Thymus (tissue), 11 donors: ENCODE results near the gene RTN4. TPM values are rescaled to one million over a fixed set of nuclear protein-coding genes. Genes with fewer than 3 reads are reported as not detected.

ENCODE experiments used
- DNase-seq, 9 donors: peaks; one replicate each; pipeline ENCODE4 v3.0.0-alpha.2; 2013; ENCODE audit warnings: low spot score in 9 of 9, low read depth in 6 of 9, missing footprints in 1 of 9
- H3K27ac ChIP-seq, 2 donors: one replicate each; pipeline ENCODE4 v1.5.1; 2013; ENCODE audit warnings: control low read depth in 1 of 2, low read depth in 1 of 2, low read length in 1 of 2, mild to moderate bottlenecking in 1 of 2, moderate library complexity in 1 of 2
- H3K27me3 ChIP-seq, 2 donors: one replicate each; pipeline ENCODE4 v1.5.1; 2013; ENCODE audit warnings: low read length in 1 of 2; ENCODE audit not compliant: control insufficient read depth in 2 of 2, insufficient read depth in 1 of 2
- H3K36me3 ChIP-seq, 2 donors: one replicate each; pipeline ENCODE4 v1.5.1; 2013; ENCODE audit warnings: low read length in 1 of 2, mild to moderate bottlenecking in 1 of 2, moderate library complexity in 1 of 2; ENCODE audit not compliant: control insufficient read depth in 2 of 2, insufficient read depth in 2 of 2
- H3K4me1 ChIP-seq, 2 donors: one replicate each; pipeline ENCODE4 v1.5.1; 2013; ENCODE audit warnings: low read length in 2 of 2; ENCODE audit not compliant: control insufficient read depth in 2 of 2, insufficient read depth in 2 of 2
- H3K4me3 ChIP-seq, 2 donors: one replicate each; pipeline ENCODE4 v1.5.1; 2013; ENCODE audit warnings: low read length in 2 of 2, control low read depth in 1 of 2, mild to moderate bottlenecking in 1 of 2
- H3K9me3 ChIP-seq, 2 donors: one replicate each; pipeline ENCODE4 v1.5.1; 2013; ENCODE audit warnings: low read length in 1 of 2, mild to moderate bottlenecking in 1 of 2; ENCODE audit not compliant: control insufficient read depth in 2 of 2, insufficient read depth in 1 of 2
- WGBS: extraction: QIAGEN DNeasy Blood & Tissue Kit; methylation state at CpG from one replicate; pipeline ENCODE4 v1.1.7; 2013; 5-methylcytosine and 5-hydroxymethylcytosine counted together
- polyA plus RNA-seq: library from polyadenylated mRNA; stranded (reverse); fragments of 200-250 nt; gene quantifications from one replicate; pipeline ENCODE4 v1.2.3, GENCODE V29; 2013
- total RNA-seq: library from RNA; stranded (reverse); fragments of 120-200 nt; gene quantifications from one replicate; pipeline ENCODE4 v1.2.4, GENCODE V29; 2013
- donor health status: healthy.

RTN4 gene
- total and polyA plus RNA-seq, 2 donors = 42.9 to 183 TPM

DNA sequence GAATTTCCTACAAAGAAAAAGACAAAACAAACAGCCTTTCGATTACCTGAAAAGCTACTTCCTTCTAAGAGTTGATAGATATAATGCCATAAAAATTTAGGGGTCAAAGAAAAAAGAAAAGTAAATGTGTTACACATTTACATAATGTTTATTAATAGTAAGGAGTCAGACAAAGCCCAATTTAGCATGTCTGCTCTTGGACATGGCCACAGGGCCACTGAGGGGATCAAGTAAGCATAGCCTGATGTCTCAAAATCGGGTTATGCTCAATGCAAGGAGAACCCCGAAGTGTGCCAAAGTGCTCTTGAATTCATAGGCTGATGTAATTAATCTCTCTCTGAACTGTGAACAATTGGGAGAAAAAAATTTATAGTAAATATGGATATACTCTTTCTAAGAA is 61.6 kb downstream of the RTN4 start:
- H3K9me3 ChIP-seq = no peaks in the 10 kb centered on the region
- H3K27ac ChIP-seq = no peak overlapping the region
- no peak overlapping the region for H3K4me3 ChIP-seq
- no peaks in the 10 kb centered on the region for H3K27me3 ChIP-seq
- no peak for DNase-seq
- 95% methylated on average over 3 of the region's 3 CpGs for WGBS
- peaks cover 3 to 17% of the 10 kb centered on the region in 2 donors for H3K36me3 ChIP-seq
- no peaks in the 10 kb centered on the region for H3K4me1 ChIP-seq

GRCh38 chr2:54986264-54986663 is 64.0 kb downstream of the RTN4 start:
- WGBS = 97% methylated on average over 3 of the region's 3 CpGs
- Histone ChIP-seq H3K4me1 (no peaks in the 10 kb centered on the region), H3K4me3 (no peak overlapping the region), H3K27ac (no peak overlapping the region), H3K9me3 (no peaks in the 10 kb centered on the region), H3K36me3 (peaks cover 3 to 35% of the 10 kb centered on the region in 2 donors), H3K27me3 (no peaks in the 10 kb centered on the region)
- no peak for DNase-seq

DNA sequence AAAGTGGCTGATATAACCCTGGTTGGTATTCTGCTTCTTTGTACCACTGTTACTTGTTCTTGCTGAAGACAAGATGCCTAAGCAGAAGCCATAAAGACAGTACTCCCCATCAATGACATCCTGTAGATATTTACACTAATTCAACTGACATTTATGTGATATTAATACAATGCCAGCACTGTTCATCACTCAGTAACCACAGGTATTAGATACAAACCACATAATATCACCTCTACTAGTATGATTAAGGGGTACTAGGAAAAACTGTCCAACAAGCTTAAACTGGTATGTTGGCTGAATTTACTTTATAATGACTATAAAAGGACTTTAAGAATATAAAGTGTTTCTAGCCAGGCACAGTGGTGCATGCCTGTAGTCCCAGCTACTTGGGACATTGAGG is 65.8 kb downstream of the RTN4 start:
- no peaks in the 10 kb centered on the region for H3K27me3 ChIP-seq
- H3K9me3 ChIP-seq = no peaks in the 10 kb centered on the region
- DNase-seq = no peak
- H3K27ac ChIP-seq = no peak overlapping the region
- H3K36me3 ChIP-seq = peaks cover 3 to 43% of the 10 kb centered on the region in 2 donors
- H3K4me1 ChIP-seq = no peaks in the 10 kb centered on the region
- H3K4me3 ChIP-seq = no peak overlapping the region

DNA sequence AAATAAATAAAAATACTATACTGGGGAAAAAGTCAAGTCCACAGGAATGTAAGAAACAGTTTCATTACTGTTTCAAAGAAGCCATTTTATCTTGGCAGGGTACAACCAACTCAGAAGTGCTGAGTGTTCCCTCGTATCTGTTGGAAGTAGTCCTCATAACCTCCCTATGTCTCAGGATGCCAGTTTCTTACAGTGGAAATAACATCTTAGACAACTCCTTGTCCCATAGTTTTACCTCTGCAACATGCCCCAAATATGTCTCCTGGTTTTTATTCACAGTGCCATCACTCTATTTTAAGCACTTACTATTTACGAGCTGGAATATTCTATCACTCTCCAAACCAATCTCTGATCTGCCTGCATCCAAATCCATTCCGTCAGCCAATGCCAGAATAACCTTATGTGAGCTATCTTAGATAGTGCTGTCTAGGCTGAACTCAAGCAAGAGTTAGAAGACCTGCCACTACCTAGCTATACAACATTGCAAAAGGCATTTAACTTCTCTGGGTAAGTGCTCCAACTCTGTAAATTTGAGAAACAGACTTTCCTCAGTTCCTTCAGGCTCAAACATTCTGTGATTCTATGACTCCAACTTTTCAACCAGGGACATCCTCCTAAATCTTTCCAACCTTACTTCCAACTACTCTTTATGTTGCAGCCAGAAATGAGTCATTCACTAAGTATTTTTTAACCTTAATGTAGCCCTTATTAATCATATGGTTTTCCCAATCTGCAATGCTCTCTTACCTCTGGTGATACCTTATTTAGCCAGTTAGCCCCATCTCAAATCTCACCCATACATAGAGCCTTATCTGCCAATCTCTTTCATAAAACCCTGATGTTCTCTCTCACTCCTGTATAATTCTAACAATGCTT is 66.7 kb downstream of the RTN4 start:
- Histone ChIP-seq H3K36me3 (peaks cover 3 to 43% of the 10 kb centered on the region in 2 donors), H3K27ac (no peak overlapping the region), H3K4me1 (no peaks in the 10 kb centered on the region), H3K9me3 (no peaks in the 10 kb centered on the region), H3K27me3 (no peaks in the 10 kb centered on the region), H3K4me3 (no peak overlapping the region)
- no peak for DNase-seq
- 65% methylated on average over 3 of the region's 3 CpGs for WGBS

GRCh38 chr2:54981385-54981784 is 68.9 kb downstream of the RTN4 start:
- no peaks in the 10 kb centered on the region for H3K4me1 ChIP-seq
- WGBS = 93% methylated on average over 2 of the region's 2 CpGs
- H3K27ac ChIP-seq = no peak overlapping the region
- H3K4me3 ChIP-seq = no peak overlapping the region
- DNase-seq = no peak
- H3K9me3 ChIP-seq = no peaks in the 10 kb centered on the region
- no peaks in the 10 kb centered on the region for H3K27me3 ChIP-seq
- H3K36me3 ChIP-seq = peaks cover 3 to 39% of the 10 kb centered on the region in 2 donors

DNA sequence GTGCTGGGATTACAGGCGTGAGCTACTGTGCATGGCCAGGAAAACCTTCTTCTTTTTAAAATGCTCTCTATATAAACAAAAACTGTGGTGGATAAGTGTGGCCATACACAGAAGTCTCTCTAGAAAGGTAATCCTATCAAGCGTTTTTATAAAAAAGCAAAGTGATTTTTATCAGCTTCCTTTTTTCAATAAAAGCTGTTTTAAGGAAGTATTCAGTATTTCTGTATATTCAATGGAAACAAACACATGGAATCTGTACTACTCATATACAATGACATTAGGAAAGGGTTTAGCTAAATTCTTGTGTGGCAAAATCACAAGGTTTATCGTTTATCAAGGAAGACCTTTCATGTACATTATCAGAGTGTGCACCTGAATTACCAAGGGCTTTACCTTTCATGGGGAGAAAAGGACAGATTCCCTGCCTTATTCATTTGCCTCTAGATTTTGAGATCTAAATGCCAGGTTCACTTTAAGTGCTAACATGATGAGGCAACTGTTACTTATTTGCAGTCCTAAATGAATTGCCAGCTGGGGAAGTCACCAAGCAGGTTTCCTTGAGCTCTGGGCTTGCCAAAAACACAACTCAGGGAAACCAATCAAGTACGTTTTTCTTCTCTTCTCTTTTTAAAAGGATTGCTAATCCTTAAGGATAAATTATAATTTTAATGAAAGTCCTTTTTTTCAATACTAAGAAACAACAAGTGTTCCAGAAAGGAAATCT is 70.8 kb downstream of the RTN4 start:
- Histone ChIP-seq H3K4me1 (peaks cover 0 to 3% of the 10 kb centered on the region in 2 donors), H3K4me3 (no peak overlapping the region), H3K27ac (no peak overlapping the region), H3K9me3 (no peaks in the 10 kb centered on the region), H3K27me3 (no peaks in the 10 kb centered on the region), H3K36me3 (peaks cover 3 to 38% of the 10 kb centered on the region in 2 donors)
- no peak for DNase-seq
- WGBS = 74% methylated on average over 4 of the region's 4 CpGs

- Histone ChIP-seq H3K27ac (no peak overlapping the region), H3K4me1 (peaks cover 0 to 3% of the 10 kb centered on the region in 2 donors), H3K27me3 (no peaks in the 10 kb centered on the region), H3K4me3 (no peak overlapping the region), H3K36me3 (peaks cover 3 to 30% of the 10 kb centered on the region in 2 donors), H3K9me3 (no peaks in the 10 kb centered on the region)
- DNase-seq = no peak
- 53% methylated on average over 2 of the region's 2 CpGs for WGBS
Measured at GRCh38 chr2:54977149-54977548, 73.1 kb downstream of the RTN4 start.

GRCh38 chr2:54975598-54976492 is 74.4 kb downstream of the RTN4 start:
- Histone ChIP-seq H3K4me3 (no peak overlapping the region), H3K27me3 (no peaks in the 10 kb centered on the region), H3K4me1 (peaks cover 0 to 3% of the 10 kb centered on the region in 2 donors), H3K27ac (no peak overlapping the region), H3K9me3 (no peaks in the 10 kb centered on the region), H3K36me3 (peaks cover 3 to 28% of the 10 kb centered on the region in 2 donors)
- 95% methylated on average over 4 of the region's 4 CpGs for WGBS
- no peak for DNase-seq
